Esophagus squamous epithelium (tissue), 4 donors: ENCODE results near the gene PTPRN2.

Experiments used
- CTCF ChIP-seq, 6 experiments: fragments of 450-650 bp in 4 of 6; fragments of 200-600 bp in 2 of 6; sonication (generic) in 2 of 6; IDR thresholded peaks; one replicate each; pipeline ENCODE4 v1.5.1; 2016 to 2019; ENCODE audit warnings: antibody characterized with exemption in 6 of 6, mild to moderate bottlenecking in 4 of 6, moderate library complexity in 4 of 6
- POLR2A ChIP-seq, 4 donors: fragments of 450-650 bp; IDR thresholded peaks; one replicate each; pipeline ENCODE4 v1.6.1; 2017; ENCODE audit warnings: antibody characterized with exemption in 4 of 4, mild to moderate bottlenecking in 4 of 4, moderate library complexity in 3 of 4

DNA sequence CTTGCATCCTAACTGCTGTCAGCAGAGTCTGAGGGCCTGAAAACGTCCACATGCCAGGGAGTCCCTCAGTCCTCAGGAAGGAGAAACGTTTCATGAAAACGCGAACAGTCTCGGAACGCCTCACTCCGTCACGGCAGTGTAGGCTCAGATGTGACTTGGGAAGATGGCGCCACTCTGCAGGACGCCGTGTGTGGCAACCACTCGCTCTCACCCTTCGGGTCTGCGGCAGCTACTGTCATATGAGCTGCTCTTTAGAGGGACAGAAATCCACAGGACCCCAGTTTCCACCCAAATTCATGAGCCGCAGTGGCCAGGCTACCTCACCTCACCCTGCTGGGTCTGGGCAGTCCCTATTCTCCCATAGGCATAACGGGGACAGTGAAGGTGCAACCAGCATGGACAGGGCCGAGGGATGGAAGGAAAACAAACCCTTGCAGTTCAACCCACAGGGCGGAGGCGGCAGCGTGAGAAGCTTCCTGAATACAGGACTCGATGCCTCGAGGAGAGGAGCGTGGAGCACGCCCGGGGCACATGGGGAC is 812.5 kb downstream of the PTPRN2 start:
- TF ChIP-seq CTCF (IDR thresholded peaks at IDR 0.05): no peak
- TF ChIP-seq POLR2A (IDR thresholded peaks at IDR 0.05): no peak
